SK-N-MC (cell line): ENCODE data around the gene FRAT2.
A peak's percentile ranks its signal among the peaks of the same experiment; 100 is the strongest.

ENCODE experiments used
- DNase-seq: peaks from one replicate; pipeline ENCODE4 v3.0.0-alpha.2; 2011; ENCODE audit warnings: low read depth, low spot score
- H3K27ac ChIP-seq: fragments of 200-600 bp; sonication (generic); 2 replicates; pipeline ENCODE4 v1.5.1; 2016; ENCODE audit warnings: mixed run types
- H3K36me3 ChIP-seq: fragments of 200-600 bp; sonication (generic); 2 replicates; pipeline ENCODE4 v1.6.1; 2017; ENCODE audit warnings: antibody characterized with exemption, low read length, mixed read lengths; ENCODE audit not compliant: insufficient read depth
- H3K4me3 ChIP-seq: fragments of 200-600 bp; sonication (generic); 2 replicates; pipeline ENCODE4 v1.5.1; 2016
- H3K9ac ChIP-seq: fragments of 200-600 bp; sonication (generic); 2 replicates; pipeline ENCODE4 v1.8.0; 2017; ENCODE audit warnings: mixed run types, mixed read lengths; ENCODE audit not compliant: insufficient read length
- H3K9me3 ChIP-seq: fragments of 200-600 bp; sonication (generic); 2 replicates; pipeline ENCODE4 v1.6.1; 2017; ENCODE audit warnings: low read depth, mild to moderate bottlenecking, antibody characterized with exemption, low read length, moderate library complexity, mixed read lengths
- EZH2 ChIP-seq: fragments of 200-600 bp; sonication (generic); IDR thresholded peaks from one replicate; pipeline ENCODE4 v1.6.1; 2017; ENCODE audit warnings: antibody characterized with exemption
- FOXP2 ChIP-seq: optimal IDR thresholded peaks from 2 replicates; pipeline ENCODE3; 2011; ENCODE audit warnings: mild to moderate bottlenecking, moderate library complexity; ENCODE audit not compliant: insufficient read depth; ENCODE audit errors: extremely low read length, control extremely low read depth
- POLR2AphosphoS5 ChIP-seq: IDR thresholded peaks from 2 replicates; pipeline ENCODE4 v1.6.1; 2012; ENCODE audit warnings: mild to moderate bottlenecking, low read depth, low read length, borderline replicate concordance

FRAT2 gene

GRCh38 chr10:97321032-97321803 is 13.3 kb downstream of the FRAT2 start:
- no peak for DNase-seq
- no peak overlapping the region for H3K9ac ChIP-seq
- TF ChIP-seq FOXP2 (no peak), EZH2 (no peak), POLR2AphosphoS5 (no peak)
- no peak overlapping the region for H3K27ac ChIP-seq
- H3K4me3 ChIP-seq: no peak overlapping the region
- no peaks in the 10 kb centered on the region for H3K36me3 ChIP-seq
- H3K9me3 ChIP-seq: no peaks in the 10 kb centered on the region

DNA sequence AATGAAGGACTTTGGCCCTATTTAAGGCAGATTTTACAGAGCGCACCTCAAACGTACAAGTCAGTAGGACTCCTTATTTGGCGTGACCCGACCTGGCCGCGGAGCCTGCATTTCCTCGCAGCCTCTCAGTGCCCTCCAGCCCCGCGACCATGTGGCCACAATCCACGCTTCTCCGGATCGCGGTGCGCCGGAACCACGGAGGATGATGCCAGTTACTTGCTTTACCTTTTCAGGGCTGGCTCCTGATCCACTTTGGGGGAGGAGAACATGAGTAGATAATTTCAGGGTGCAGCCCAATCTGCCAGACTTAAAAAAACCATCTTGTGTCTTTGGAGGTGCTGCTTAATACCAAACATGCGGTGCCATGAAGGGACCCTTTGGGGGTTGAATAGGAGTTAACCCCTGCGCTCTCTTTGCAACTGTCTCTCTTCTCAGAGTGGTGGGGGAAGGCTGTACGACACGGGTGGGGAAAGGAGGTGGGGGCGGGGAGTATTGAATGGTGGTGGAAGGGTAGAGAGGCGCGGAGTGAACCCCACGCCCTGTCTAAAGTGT is 14.0 kb downstream of the FRAT2 start:
- Histone ChIP-seq H3K36me3 (no peaks in the 10 kb centered on the region), H3K9me3 (no peaks in the 10 kb centered on the region), H3K4me3 (no peak overlapping the region), H3K9ac (no peak overlapping the region), H3K27ac (no peak overlapping the region)
- no peak for DNase-seq
- TF ChIP-seq EZH2: no peak
- TF ChIP-seq POLR2AphosphoS5: no peak

GRCh38 chr10:97319671-97320479 is 14.7 kb downstream of the FRAT2 start:
- no peak overlapping the region for H3K27ac ChIP-seq
- TF ChIP-seq FOXP2 (no peak), EZH2 (no peak), POLR2AphosphoS5 (no peak)
- H3K4me3 ChIP-seq: peak overlapping the region; percentile 81; the same call in 1 of the 2 replicates
- H3K9me3 ChIP-seq: no peaks in the 10 kb centered on the region
- no peak for DNase-seq
- no peak overlapping the region for H3K9ac ChIP-seq
- H3K36me3 ChIP-seq: no peaks in the 10 kb centered on the region

DNA sequence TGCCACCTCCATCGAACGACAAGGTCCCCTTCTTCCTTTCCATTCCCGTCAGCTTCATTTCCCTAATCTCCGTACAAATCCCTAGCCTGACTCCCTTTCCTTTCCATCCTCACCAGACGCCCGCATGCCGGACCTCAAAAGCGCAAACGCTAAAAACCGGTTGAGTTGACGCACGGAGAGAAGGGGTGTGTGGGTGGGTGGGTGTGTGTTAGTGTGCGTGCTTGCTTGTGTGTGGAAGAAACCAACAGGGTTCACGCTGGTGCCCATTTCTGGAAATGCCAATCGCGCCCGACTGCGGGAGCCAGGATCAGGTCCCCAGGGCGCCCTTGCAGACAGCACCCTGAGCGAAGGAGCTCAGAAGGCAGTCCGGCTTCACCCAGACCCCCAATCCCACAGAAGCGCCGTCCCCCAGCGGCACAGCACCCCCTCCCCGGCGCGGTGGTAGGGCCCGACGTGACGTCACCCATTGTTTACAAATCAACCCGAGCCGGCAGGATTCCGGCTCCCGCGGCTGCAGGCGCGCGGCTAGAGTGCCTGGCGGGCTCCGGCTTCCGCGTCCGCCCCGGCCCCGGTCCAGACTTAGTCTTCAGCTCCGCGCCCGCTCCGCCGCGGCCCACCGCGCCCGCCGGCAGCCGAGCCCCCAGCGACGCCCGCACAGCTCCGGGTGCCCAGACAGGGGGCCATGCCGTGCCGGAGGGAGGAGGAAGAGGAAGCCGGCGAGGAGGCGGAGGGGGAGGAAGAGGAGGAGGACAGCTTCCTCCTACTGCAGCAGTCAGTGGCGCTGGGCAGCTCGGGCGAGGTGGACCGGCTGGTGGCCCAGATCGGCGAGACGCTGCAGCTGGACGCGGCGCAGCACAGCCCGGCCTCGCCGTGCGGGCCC is 15.5 kb downstream of the FRAT2 start, which contains the start of gene FRAT1:
Gene FRAT1 (plus strand): TSS at position 500 of the 880 bp plus-strand sequence. CDS start 183 bp downstream, at position 683.
- H3K27ac ChIP-seq: peak within 1 kb of the TSS; percentile 80; the same call in 1 of the 2 replicates
- H3K9ac ChIP-seq: peak within 1 kb of the TSS; percentile 94
- peak; percentile 42 for DNase-seq
- no peaks in the 10 kb centered on the region for H3K36me3 ChIP-seq
- no peaks in the 10 kb centered on the region for H3K9me3 ChIP-seq
- H3K4me3 ChIP-seq: peak within 1 kb of the TSS; percentile 81
- no peak for TF ChIP-seq EZH2
- TF ChIP-seq POLR2AphosphoS5: no peak; the same call in 1 of the 2 replicates
- TF ChIP-seq FOXP2: no peak

GRCh38 chr10:97314671-97315070 is 19.9 kb downstream of the FRAT2 start:
- TF ChIP-seq POLR2AphosphoS5 (no peak), EZH2 (no peak), FOXP2 (no peak)
- Histone ChIP-seq H3K36me3 (no peaks in the 10 kb centered on the region), H3K4me3 (no peak overlapping the region), H3K9ac (no peak overlapping the region), H3K9me3 (no peaks in the 10 kb centered on the region), H3K27ac (no peak overlapping the region)
- DNase-seq: no peak

DNA sequence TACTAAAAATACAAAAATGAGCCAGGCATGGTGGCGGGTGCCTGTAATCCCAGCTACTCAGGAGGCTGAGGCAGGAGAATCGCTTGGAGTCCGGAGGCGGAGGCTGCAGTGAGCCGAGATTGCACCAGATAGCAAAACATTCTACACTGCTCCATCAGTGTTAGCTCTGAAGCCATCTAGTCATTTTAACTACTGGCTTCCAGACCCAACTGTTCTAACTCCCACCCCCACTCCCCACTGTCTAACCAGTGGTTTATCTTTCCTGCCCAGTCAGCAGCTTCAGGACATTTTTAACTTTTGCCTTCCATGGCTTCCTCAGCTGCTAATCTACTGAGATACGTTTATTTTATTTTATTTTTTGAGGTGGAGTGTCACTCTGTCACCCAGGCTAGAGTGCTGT is 21.6 kb downstream of the FRAT2 start:
- H3K9me3 ChIP-seq: no peaks in the 10 kb centered on the region
- DNase-seq: no peak
- H3K9ac ChIP-seq: no peak overlapping the region
- no peaks in the 10 kb centered on the region for H3K36me3 ChIP-seq
- no peak overlapping the region for H3K27ac ChIP-seq
- TF ChIP-seq FOXP2 (no peak), POLR2AphosphoS5 (no peak), EZH2 (no peak)
- no peak overlapping the region for H3K4me3 ChIP-seq

- Histone ChIP-seq H3K36me3 (no peaks in the 10 kb centered on the region), H3K9ac (no peak overlapping the region), H3K9me3 (no peaks in the 10 kb centered on the region), H3K27ac (no peak overlapping the region), H3K4me3 (no peak overlapping the region)
- DNase-seq: no peak
- no peak for TF ChIP-seq FOXP2
Observed at GRCh38 chr10:97311111-97311626, 23.4 kb downstream of the FRAT2 start.
